Limb (tissue), 2 donors: ENCODE results near the gene AIRE.
A peak's percentile ranks its signal among the peaks of the same experiment; 100 is the strongest.
"Not testable (repeated sequence)": the region's sequence is repeated elsewhere in the genome, so short reads cannot be mapped to it uniquely, and the experiment has no call there.

Source experiments
- DNase-seq, 2 donors: peaks; one replicate each; pipeline ENCODE4 v3.0.0-alpha.2; 2016; ENCODE audit errors: extremely low spot score in 2 of 2

The AIRE gene

GRCh38 chr21:44291078-44291935, 5.6 kb downstream of the AIRE start:
- DNase-seq, result peak in 1 of 2 donors; percentile 25

- DNase-seq, result peak in 1 of 2 donors; percentile 19
These were observed 6.5 kb downstream of the AIRE start for GRCh38 chr21:44291936-44292811.

- no peak for DNase-seq
These were observed 7.1 kb downstream of the AIRE start for GRCh38 chr21:44292812-44293195.

- DNase-seq, result no peak
These were observed 8.0 kb downstream of the AIRE start for GRCh38 chr21:44293551-44294231.

- DNase-seq, result no peak
These were observed 8.9 kb downstream of the AIRE start for GRCh38 chr21:44294391-44295162.

GRCh38 chr21:44295163-44295573, 9.5 kb downstream of the AIRE start:
- no peak for DNase-seq

GRCh38 chr21:44295646-44296045, 10.0 kb downstream of the AIRE start:
- no peak for DNase-seq

- DNase-seq, result no peak
These were observed 10.4 kb downstream of the AIRE start for GRCh38 chr21:44296103-44296519.

GRCh38 chr21:44296916-44297315, 11.2 kb downstream of the AIRE start:
- no peak for DNase-seq

GRCh38 chr21:44297525-44298290, 12.0 kb downstream of the AIRE start:
- peak; percentile 77 to 86 for DNase-seq

- DNase-seq, result no peak
These were observed 12.6 kb downstream of the AIRE start for GRCh38 chr21:44298301-44298700.

- no peak for DNase-seq
These were observed 13.4 kb downstream of the AIRE start for GRCh38 chr21:44299085-44299457.

- DNase-seq, result peak in 1 of 2 donors; percentile 83
These were observed 14.0 kb downstream of the AIRE start, which contains the start of gene PFKL for GRCh38 chr21:44299458-44300261. Gene PFKL (plus strand): TSS chr21:44300053. CDS start chr21:44300106, 53 bp downstream.

- DNase-seq, result peak in 1 of 2 donors; percentile 76
These were observed 14.7 kb downstream of the AIRE start for GRCh38 chr21:44300262-44300959.

GRCh38 chr21:44301141-44301540, 15.5 kb downstream of the AIRE start:
- no peak for DNase-seq

GRCh38 chr21:44301961-44302406, 16.3 kb downstream of the AIRE start:
- no peak for DNase-seq

- DNase-seq, result not testable (repeated sequence)
These were observed 17.1 kb downstream of the AIRE start for GRCh38 chr21:44302573-44303401.
